SU-DHL-6 (cell line): ENCODE data around the gene ANKRD42.

Source experiments
- CTCF ChIP-seq: fragments of 200-600 bp; sonication (generic); IDR thresholded peaks from one replicate; pipeline ENCODE4 v1.5.1; 2017; ENCODE audit warnings: antibody characterized with exemption, mild to moderate bottlenecking, low read length, moderate library complexity; ENCODE audit not compliant: insufficient read depth, poor library complexity, severe bottlenecking
- EZH2phosphoT487 ChIP-seq: fragments of 200-600 bp; sonication (generic), shearing (Covaris generic); conservative IDR thresholded peaks from 2 replicates; pipeline ENCODE4 v1.6.1; 2018; ENCODE audit warnings: mild to moderate bottlenecking, antibody characterized with exemption, low read length, moderate library complexity, mixed read lengths

GRCh38 chr11:83219095-83219494 is 25.6 kb downstream of the ANKRD42 start:
- TF ChIP-seq CTCF, result no peak
- no peak for TF ChIP-seq EZH2phosphoT487
